H1 (cell line): ENCODE results near the gene OTOS. TPM values are rescaled to one million over a fixed set of nuclear protein-coding genes. Genes with fewer than 3 reads are reported as not detected.

Source experiments
- BCL11A ChIP-seq, 2 experiments: IDR thresholded peaks; one replicate each; pipeline ENCODE4 v1.6.1; 2011; ENCODE audit warnings: low read depth in 2 of 2, low read length in 2 of 2, mild to moderate bottlenecking in 2 of 2
- CBX8 ChIP-seq: fragments of 300-800, 300-1000 bp; sonication (generic); IDR thresholded peaks from 2 replicates; pipeline ENCODE4 v1.7.1; 2016; ENCODE audit warnings: low read depth, low read length, borderline replicate concordance
- POU5F1 ChIP-seq: IDR thresholded peaks from 2 replicates; pipeline ENCODE4 v1.6.1; 2011; ENCODE audit warnings: low read depth, mild to moderate bottlenecking, low read length, moderate library complexity
- polyA plus RNA-seq, 7 experiments: library from polyadenylated mRNA; depleted of rRNA in 3 of 7; stranded (reverse) in 5 of 7; unstranded in 2 of 7; fragments of >200 nt in 5 of 7; fragments of 200-250 nt in 2 of 7; gene quantifications; 1 replicate in 5 of 7; 2 replicates in 1 of 7; 4 replicates in 1 of 7; pipeline versions ENCODE4 v1.2.1 to v1.2.3, GENCODE V29; 2011 to 2013; ENCODE audit warnings: missing spikeins in 2 of 7, mixed read lengths in 2 of 7
- total RNA-seq: library from RNA; stranded (reverse); fragmentation: NEBNext Ultra II Directional; extraction: Animal tissue kit (Norgen Biotek cat#: 25700); gene quantifications from 2 replicates; pipeline ENCODE4 v1.2.1, GENCODE V29; 2021
- TF ChIP-seq, protein P1 (sequence below): fragments of 300-600 bp; sonication (generic); IDR thresholded peaks from 2 replicates; pipeline ENCODE4 v1.7.1; 2012; ENCODE audit warnings: low read length, moderate library complexity, mild to moderate bottlenecking, inconsistent platforms; ENCODE audit not compliant: insufficient replicate concordance

The OTOS gene
- total and polyA plus RNA-seq, 2 of the 8 experiments (the other 6 are each of a cell fraction or from before 2014, with no cell fraction given), result 0.17 TPM; not detected in 1

DNA sequence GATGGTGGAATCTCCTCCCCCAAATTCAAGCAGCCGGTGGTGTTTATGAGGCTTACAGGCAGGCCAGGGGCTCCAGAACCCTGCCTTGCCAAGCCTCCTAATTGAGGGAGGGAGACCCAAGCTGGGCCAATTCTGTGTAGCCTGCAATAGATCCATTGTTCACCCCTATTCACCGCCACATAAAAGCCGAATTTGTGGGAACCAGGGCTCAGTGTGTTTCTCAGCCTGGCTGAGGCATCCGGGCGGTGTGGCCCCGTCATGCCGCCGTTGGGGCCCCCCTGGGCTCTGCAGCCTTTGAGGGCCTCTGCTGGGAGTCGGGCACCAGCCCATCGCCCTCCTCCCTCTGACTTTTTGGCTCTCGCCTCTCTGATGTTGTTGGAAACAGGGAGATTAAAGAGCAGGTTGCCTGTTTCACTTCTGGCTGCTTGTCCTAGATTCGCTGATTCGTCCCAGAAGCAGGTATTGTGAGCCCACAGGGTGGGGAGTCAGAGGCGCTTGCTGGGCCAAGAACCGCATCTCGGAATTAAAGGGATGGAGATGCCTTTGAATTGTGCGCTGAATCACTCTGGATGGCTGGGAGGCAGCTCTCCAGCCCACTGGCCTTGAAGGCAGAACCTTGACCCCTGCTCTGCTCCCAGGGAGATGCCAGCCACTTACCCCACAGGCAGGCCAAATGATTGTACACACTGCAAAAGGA is 14.7 kb upstream of the OTOS start (continued):
- TF ChIP-seq, protein P1, sequence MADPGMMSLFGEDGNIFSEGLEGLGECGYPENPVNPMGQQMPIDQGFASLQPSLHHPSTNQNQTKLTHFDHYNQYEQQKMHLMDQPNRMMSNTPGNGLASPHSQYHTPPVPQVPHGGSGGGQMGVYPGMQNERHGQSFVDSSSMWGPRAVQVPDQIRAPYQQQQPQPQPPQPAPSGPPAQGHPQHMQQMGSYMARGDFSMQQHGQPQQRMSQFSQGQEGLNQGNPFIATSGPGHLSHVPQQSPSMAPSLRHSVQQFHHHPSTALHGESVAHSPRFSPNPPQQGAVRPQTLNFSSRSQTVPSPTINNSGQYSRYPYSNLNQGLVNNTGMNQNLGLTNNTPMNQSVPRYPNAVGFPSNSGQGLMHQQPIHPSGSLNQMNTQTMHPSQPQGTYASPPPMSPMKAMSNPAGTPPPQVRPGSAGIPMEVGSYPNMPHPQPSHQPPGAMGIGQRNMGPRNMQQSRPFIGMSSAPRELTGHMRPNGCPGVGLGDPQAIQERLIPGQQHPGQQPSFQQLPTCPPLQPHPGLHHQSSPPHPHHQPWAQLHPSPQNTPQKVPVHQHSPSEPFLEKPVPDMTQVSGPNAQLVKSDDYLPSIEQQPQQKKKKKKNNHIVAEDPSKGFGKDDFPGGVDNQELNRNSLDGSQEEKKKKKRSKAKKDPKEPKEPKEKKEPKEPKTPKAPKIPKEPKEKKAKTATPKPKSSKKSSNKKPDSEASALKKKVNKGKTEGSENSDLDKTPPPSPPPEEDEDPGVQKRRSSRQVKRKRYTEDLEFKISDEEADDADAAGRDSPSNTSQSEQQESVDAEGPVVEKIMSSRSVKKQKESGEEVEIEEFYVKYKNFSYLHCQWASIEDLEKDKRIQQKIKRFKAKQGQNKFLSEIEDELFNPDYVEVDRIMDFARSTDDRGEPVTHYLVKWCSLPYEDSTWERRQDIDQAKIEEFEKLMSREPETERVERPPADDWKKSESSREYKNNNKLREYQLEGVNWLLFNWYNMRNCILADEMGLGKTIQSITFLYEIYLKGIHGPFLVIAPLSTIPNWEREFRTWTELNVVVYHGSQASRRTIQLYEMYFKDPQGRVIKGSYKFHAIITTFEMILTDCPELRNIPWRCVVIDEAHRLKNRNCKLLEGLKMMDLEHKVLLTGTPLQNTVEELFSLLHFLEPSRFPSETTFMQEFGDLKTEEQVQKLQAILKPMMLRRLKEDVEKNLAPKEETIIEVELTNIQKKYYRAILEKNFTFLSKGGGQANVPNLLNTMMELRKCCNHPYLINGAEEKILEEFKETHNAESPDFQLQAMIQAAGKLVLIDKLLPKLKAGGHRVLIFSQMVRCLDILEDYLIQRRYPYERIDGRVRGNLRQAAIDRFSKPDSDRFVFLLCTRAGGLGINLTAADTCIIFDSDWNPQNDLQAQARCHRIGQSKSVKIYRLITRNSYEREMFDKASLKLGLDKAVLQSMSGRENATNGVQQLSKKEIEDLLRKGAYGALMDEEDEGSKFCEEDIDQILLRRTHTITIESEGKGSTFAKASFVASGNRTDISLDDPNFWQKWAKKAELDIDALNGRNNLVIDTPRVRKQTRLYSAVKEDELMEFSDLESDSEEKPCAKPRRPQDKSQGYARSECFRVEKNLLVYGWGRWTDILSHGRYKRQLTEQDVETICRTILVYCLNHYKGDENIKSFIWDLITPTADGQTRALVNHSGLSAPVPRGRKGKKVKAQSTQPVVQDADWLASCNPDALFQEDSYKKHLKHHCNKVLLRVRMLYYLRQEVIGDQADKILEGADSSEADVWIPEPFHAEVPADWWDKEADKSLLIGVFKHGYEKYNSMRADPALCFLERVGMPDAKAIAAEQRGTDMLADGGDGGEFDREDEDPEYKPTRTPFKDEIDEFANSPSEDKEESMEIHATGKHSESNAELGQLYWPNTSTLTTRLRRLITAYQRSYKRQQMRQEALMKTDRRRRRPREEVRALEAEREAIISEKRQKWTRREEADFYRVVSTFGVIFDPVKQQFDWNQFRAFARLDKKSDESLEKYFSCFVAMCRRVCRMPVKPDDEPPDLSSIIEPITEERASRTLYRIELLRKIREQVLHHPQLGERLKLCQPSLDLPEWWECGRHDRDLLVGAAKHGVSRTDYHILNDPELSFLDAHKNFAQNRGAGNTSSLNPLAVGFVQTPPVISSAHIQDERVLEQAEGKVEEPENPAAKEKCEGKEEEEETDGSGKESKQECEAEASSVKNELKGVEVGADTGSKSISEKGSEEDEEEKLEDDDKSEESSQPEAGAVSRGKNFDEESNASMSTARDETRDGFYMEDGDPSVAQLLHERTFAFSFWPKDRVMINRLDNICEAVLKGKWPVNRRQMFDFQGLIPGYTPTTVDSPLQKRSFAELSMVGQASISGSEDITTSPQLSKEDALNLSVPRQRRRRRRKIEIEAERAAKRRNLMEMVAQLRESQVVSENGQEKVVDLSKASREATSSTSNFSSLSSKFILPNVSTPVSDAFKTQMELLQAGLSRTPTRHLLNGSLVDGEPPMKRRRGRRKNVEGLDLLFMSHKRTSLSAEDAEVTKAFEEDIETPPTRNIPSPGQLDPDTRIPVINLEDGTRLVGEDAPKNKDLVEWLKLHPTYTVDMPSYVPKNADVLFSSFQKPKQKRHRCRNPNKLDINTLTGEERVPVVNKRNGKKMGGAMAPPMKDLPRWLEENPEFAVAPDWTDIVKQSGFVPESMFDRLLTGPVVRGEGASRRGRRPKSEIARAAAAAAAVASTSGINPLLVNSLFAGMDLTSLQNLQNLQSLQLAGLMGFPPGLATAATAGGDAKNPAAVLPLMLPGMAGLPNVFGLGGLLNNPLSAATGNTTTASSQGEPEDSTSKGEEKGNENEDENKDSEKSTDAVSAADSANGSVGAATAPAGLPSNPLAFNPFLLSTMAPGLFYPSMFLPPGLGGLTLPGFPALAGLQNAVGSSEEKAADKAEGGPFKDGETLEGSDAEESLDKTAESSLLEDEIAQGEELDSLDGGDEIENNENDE, result no peak
- TF ChIP-seq POU5F1 (no peak), BCL11A (IDR thresholded peaks at IDR 0.05; ENCODE audit: low read depth in 2 of 2, low read length in 2 of 2) (no peak), CBX8 (no peak)
- TF ChIP-seq, all 59 proteins: peak for 0
